ENCODE measurements around the gene INPP1.

Gene INPP1

DNA sequence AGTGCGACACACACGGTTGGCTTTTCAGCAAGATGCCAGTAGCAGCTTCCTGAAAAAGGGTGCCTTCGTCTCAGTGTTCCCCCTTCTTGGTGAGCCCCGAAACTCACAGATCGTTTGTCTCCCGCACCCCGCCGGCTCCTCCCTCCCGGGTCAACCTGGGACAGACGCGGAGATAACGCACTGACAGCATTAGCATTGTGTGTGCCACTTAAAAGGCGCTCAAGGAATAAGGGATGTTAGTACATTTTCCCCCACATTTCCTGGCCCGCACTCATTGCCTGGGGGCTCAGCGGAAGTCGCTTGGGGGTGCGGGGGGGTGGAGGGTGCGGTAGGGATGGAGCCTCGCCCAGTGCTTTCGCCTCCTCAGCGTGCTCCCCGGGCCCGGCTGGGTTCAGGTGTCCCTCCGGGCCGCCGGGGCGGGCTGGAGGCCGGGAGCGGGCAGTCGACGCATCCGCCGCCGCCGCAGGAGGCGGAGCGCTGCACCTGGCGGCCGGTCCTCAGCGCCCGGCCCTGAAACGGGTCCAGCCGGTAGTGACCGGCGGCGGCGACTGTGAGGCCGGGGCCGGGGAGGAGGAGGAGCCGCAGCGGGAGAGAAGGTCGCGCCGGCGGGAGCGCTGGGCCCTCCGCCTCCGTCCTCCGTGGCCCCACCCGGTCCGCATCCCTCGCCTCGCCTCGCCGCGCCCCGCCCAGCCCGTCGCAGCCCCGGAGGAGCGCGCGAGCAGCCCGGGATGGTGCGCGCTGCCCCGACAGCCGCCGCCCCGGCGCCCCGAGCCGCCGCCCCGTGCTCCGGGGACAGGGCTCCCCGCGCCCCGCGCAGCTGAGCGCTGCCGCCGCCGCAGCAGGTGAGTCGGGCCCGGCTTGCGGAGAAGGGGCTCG, 64.5 kb downstream of the INPP1 start, which contains the start of gene MFSD6:
MFSD6 (plus strand) TSS at position 694 of the 876 bp plus-strand sequence. CDS start 27,675 bp downstream, outside the sequence.
- peaks cover 31% of the 10 kb centered on the region for H3K4me1 ChIP-seq (ENCODE audit: insufficient read depth, low read length)
- H3K27me3 ChIP-seq (ENCODE audit: insufficient read depth, low read length, poor library complexity), result no peaks in the 10 kb centered on the region
- H3K4me2 ChIP-seq (ENCODE audit: insufficient read depth, low read length), result peak within 1 kb of the TSS; percentile 91
- no peak for TF ChIP-seq EZH2 (IDR thresholded peaks at IDR 0.05; ENCODE audit: borderline replicate concordance, low read depth, low read length, severe bottlenecking)
- TF ChIP-seq, protein P1, sequence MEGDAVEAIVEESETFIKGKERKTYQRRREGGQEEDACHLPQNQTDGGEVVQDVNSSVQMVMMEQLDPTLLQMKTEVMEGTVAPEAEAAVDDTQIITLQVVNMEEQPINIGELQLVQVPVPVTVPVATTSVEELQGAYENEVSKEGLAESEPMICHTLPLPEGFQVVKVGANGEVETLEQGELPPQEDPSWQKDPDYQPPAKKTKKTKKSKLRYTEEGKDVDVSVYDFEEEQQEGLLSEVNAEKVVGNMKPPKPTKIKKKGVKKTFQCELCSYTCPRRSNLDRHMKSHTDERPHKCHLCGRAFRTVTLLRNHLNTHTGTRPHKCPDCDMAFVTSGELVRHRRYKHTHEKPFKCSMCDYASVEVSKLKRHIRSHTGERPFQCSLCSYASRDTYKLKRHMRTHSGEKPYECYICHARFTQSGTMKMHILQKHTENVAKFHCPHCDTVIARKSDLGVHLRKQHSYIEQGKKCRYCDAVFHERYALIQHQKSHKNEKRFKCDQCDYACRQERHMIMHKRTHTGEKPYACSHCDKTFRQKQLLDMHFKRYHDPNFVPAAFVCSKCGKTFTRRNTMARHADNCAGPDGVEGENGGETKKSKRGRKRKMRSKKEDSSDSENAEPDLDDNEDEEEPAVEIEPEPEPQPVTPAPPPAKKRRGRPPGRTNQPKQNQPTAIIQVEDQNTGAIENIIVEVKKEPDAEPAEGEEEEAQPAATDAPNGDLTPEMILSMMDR (IDR thresholded peaks at IDR 0.05; ENCODE audit: borderline replicate concordance, extremely low read depth, low read length, poor library complexity, severe bottlenecking), result no peak
- DNase-seq, result peak; percentile 67
- peak within 1 kb of the TSS; percentile 50 to 63 for H3K4me3 ChIP-seq (ENCODE audit: low read depth in 1 of 2, low read length in 2 of 2)
- ATAC-seq (ENCODE audit: insufficient read depth, low read depth), result peak; percentile 60
- H3K9me3 ChIP-seq (ENCODE audit: insufficient read depth, low read length, severe bottlenecking), result no peaks in the 10 kb centered on the region
- H3K36me3 ChIP-seq (ENCODE audit: insufficient read depth, low read length), result no peaks in the 10 kb centered on the region
- peak within 1 kb of the TSS; percentile 66 for H3K9ac ChIP-seq (ENCODE audit: low read depth, low read length)
- H3K27ac ChIP-seq (ENCODE audit: low read length), result peak within 1 kb of the TSS; percentile 86
- H3K79me2 ChIP-seq (ENCODE audit: insufficient read depth, low read length), result peaks cover 23% of the 10 kb centered on the region
- peak within 1 kb of the TSS; percentile 90 for H2AFZ ChIP-seq (ENCODE audit: low read depth, low read length)
- H4K20me1 ChIP-seq (ENCODE audit: insufficient read depth, low read length), result no peaks in the 10 kb centered on the region

DNA sequence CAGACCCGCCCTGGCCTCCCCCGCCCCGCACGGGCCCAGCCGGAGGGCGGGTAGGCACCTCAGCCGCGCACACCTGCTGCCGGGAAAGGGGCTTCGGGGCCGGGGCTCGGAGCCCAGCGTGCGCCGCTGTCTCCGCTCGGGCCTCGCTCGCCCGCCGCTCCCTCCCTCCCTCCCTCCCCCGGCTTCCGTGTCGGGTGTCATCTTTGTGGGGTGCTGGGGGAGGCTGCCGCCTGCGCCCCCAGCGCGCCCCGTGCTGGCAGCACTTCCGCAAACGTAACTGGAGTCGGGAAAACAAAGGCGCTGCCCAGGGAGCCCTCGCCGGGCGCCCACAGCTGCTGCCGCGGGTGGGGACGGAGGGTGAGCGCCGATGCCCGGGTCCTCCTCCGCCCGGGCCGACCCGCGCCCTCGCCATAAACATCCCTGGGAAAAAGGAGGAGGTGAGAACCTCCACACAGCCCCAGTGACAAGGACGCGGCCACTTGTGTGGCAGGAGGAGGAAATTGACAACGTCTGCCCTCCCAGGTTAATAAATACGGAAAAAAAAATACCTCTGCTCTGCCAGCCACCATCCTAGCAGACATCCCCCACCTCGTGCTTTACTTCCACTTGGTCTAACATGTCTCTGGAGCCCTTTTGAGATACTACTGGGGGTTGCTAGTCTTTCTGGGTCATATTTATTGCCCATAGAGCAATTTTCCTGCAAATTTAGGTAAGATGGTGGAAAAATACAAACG, 65.3 kb downstream of the INPP1 start:
- H2AFZ ChIP-seq (ENCODE audit: low read depth, low read length), result peak overlapping the region; percentile 90
- no peaks in the 10 kb centered on the region for H4K20me1 ChIP-seq (ENCODE audit: insufficient read depth, low read length)
- H3K9ac ChIP-seq (ENCODE audit: low read depth, low read length), result peak overlapping the region; percentile 66
- TF ChIP-seq, protein P1 (IDR thresholded peaks at IDR 0.05; ENCODE audit: borderline replicate concordance, extremely low read depth, low read length, poor library complexity, severe bottlenecking), result no peak
- no peak for TF ChIP-seq EZH2 (IDR thresholded peaks at IDR 0.05; ENCODE audit: borderline replicate concordance, low read depth, low read length, severe bottlenecking)
- H3K4me2 ChIP-seq (ENCODE audit: insufficient read depth, low read length), result peak overlapping the region; percentile 91
- H3K27ac ChIP-seq (ENCODE audit: low read length), result peak overlapping the region; percentile 86
- H3K36me3 ChIP-seq (ENCODE audit: insufficient read depth, low read length), result no peaks in the 10 kb centered on the region
- peaks cover 35% of the 10 kb centered on the region for H3K4me1 ChIP-seq (ENCODE audit: insufficient read depth, low read length)
- H3K9me3 ChIP-seq (ENCODE audit: insufficient read depth, low read length, severe bottlenecking), result no peaks in the 10 kb centered on the region
- H3K79me2 ChIP-seq (ENCODE audit: insufficient read depth, low read length), result peaks cover 28% of the 10 kb centered on the region
- no peaks in the 10 kb centered on the region for H3K27me3 ChIP-seq (ENCODE audit: insufficient read depth, low read length, poor library complexity)
- peak; percentile 64 for ATAC-seq (ENCODE audit: insufficient read depth, low read depth)
- peak overlapping the region; percentile 50 to 63 for H3K4me3 ChIP-seq (ENCODE audit: low read depth in 1 of 2, low read length in 2 of 2)
- DNase-seq, result peak; percentile 72

DNA sequence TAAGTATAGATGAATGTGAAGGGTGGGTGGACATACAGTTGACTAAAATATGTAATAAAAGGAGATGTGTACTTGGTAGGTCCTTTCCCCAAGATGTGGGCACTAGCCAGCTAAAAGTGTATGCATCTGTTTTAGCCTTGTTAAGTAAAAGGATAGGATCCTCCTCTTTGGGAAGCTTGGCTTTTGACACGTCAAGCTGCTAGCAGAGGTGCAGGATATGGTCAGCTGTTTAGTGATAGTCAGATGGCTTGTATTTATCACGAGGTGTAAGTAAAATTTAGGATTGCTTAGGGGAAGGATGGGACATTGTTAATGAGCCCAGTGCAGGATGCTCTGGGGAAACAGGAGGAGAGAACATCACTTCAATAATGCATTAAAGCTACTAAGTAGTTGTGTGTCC, 66.2 kb downstream of the INPP1 start:
- peak overlapping the region in 1 of 2 experiments; percentile 63; a peak in 2 of 4 replicates for H3K4me3 ChIP-seq (ENCODE audit: low read depth in 1 of 2, low read length in 2 of 2)
- no peaks in the 10 kb centered on the region for H3K36me3 ChIP-seq (ENCODE audit: insufficient read depth, low read length)
- peak overlapping the region; percentile 91 for H3K4me2 ChIP-seq (ENCODE audit: insufficient read depth, low read length)
- H3K9ac ChIP-seq (ENCODE audit: low read depth, low read length), result peak overlapping the region; percentile 66
- peak overlapping the region; percentile 90; the same call in 1 of the 2 replicates for H2AFZ ChIP-seq (ENCODE audit: low read depth, low read length)
- peaks cover 35% of the 10 kb centered on the region for H3K79me2 ChIP-seq (ENCODE audit: insufficient read depth, low read length)
- H3K27me3 ChIP-seq (ENCODE audit: insufficient read depth, low read length, poor library complexity), result no peaks in the 10 kb centered on the region
- peak overlapping the region; percentile 86 for H3K27ac ChIP-seq (ENCODE audit: low read length)
- H3K9me3 ChIP-seq (ENCODE audit: insufficient read depth, low read length, severe bottlenecking), result no peaks in the 10 kb centered on the region
- H4K20me1 ChIP-seq (ENCODE audit: insufficient read depth, low read length), result no peaks in the 10 kb centered on the region
- no peak for TF ChIP-seq EZH2 (IDR thresholded peaks at IDR 0.05; ENCODE audit: borderline replicate concordance, low read depth, low read length, severe bottlenecking)
- TF ChIP-seq, protein P1 (IDR thresholded peaks at IDR 0.05; ENCODE audit: borderline replicate concordance, extremely low read depth, low read length, poor library complexity, severe bottlenecking), result no peak
- ATAC-seq (ENCODE audit: insufficient read depth, low read depth), result no peak
- DNase-seq, result no peak
- peaks cover 36% of the 10 kb centered on the region for H3K4me1 ChIP-seq (ENCODE audit: insufficient read depth, low read length)

Data from DND-41 (cell line).